SU-DHL-6 (cell line): ENCODE data around the gene MAPK13.

Source experiments
- EZH2phosphoT487 ChIP-seq: fragments of 200-600 bp; sonication (generic), shearing (Covaris generic); conservative IDR thresholded peaks from 2 replicates; pipeline ENCODE4 v1.6.1; 2018; ENCODE audit warnings: mild to moderate bottlenecking, antibody characterized with exemption, low read length, moderate library complexity, mixed read lengths
- TF ChIP-seq, protein P1 (sequence below): fragments of 200-600 bp; sonication (generic); IDR thresholded peaks from one replicate; pipeline ENCODE4 v1.5.1; 2017; ENCODE audit warnings: antibody characterized with exemption, mild to moderate bottlenecking, low read length, moderate library complexity; ENCODE audit not compliant: insufficient read depth, poor library complexity, severe bottlenecking

DNA sequence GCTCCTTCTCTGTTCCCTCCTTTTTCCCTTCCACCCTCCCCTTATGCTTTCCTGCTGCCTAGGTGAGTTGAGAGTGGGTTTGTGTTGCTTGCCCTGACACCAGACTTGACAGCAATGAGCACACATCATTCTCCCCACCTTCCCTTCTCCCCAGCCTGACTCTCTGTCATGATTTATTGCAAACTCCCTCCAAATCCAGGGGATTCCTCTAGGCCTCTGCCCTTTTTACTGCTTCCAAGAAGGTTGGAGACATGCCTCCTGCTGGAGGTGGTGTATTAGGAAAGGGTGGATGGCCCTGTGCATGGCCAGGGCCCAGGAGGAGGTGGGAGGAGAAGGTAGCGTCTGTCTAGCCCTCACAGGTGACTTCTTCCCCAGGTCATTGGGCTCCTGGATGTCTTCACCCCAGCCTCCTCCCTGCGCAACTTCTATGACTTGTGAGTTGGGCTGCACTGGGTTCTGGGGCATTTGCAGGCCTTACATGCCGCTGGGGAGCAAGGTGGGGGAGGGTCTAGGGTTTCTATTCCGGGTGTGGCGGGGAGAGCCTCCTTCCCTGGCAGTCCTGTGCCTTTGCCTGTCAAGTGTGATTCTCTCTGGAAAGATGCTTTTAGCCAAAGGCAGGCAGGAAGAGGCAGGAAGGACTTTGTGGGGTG is 2.1 kb downstream of the MAPK13 start:
- TF ChIP-seq, protein P1, sequence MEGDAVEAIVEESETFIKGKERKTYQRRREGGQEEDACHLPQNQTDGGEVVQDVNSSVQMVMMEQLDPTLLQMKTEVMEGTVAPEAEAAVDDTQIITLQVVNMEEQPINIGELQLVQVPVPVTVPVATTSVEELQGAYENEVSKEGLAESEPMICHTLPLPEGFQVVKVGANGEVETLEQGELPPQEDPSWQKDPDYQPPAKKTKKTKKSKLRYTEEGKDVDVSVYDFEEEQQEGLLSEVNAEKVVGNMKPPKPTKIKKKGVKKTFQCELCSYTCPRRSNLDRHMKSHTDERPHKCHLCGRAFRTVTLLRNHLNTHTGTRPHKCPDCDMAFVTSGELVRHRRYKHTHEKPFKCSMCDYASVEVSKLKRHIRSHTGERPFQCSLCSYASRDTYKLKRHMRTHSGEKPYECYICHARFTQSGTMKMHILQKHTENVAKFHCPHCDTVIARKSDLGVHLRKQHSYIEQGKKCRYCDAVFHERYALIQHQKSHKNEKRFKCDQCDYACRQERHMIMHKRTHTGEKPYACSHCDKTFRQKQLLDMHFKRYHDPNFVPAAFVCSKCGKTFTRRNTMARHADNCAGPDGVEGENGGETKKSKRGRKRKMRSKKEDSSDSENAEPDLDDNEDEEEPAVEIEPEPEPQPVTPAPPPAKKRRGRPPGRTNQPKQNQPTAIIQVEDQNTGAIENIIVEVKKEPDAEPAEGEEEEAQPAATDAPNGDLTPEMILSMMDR, result no peak
- no peak for TF ChIP-seq EZH2phosphoT487
